Stomach (tissue), 4 donors: ENCODE results near the gene IGSF8.

Source experiments
- CTCF ChIP-seq, 7 experiments: fragments of 450-650 bp in 4 of 7; fragments of 200-600 bp in 3 of 7; sonication (generic) in 3 of 7; IDR thresholded peaks; one replicate each; pipeline ENCODE4 v1.5.1; 2016 to 2019; ENCODE audit warnings: antibody characterized with exemption in 7 of 7, control low read depth in 2 of 7, mild to moderate bottlenecking in 1 of 7
- EP300 ChIP-seq: sonication (generic); formaldehyde crosslinking; IDR thresholded peaks from one replicate; pipeline ENCODE4 v1.6.1; 2017; ENCODE audit warnings: antibody characterized with exemption
- POLR2A ChIP-seq, 4 donors: fragments of 450-650 bp; IDR thresholded peaks; one replicate each; pipeline ENCODE4 v1.6.1; 2016; ENCODE audit warnings: antibody characterized with exemption in 4 of 4, control low read depth in 2 of 4, mild to moderate bottlenecking in 1 of 4, moderate library complexity in 1 of 4

DNA sequence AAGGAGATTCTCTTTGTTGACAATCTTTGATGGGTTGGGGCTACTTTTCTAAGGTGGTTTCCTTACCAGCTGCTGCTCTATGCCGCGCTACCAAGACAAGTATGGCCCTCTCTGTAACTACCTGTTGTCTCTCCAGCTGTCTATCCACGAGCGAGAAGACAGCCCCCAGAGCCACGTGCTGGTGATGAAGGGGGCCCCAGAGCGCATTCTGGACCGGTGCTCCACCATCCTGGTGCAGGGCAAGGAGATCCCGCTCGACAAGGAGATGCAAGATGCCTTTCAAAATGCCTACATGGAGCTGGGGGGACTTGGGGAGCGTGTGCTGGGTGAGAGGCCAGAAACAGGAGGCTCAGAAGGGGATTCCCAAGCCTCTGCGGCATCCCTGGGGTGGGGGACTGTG lies 31.5 kb upstream of the IGSF8 start:
- no peak for TF ChIP-seq CTCF (IDR thresholded peaks at IDR 0.05)
- no peak for TF ChIP-seq EP300
- TF ChIP-seq POLR2A (IDR thresholded peaks at IDR 0.05), result no peak
